ENCODE results near the gene URAD.

The URAD gene

GRCh38 chr13:27954406-27954851, 34.1 kb downstream of the URAD start:
- in situ Hi-C loops (cut with MboI; ENCODE audit: low sequenced_read_pairs, unreplicated experiment), result loop anchor here (25.0 kb wide), 1 partner anchor 992 kb away; no protein-coding TSS in a partner anchor
- TF ChIP-seq CTCF (IDR thresholded peaks at IDR 0.05; ENCODE audit: borderline replicate concordance, control extremely low read depth, extremely low read depth, insufficient read depth, missing control alignments), result peak; percentile 9

GRCh38 chr13:27953676-27954405, 34.7 kb downstream of the URAD start:
- in situ Hi-C loops (cut with MboI; ENCODE audit: low sequenced_read_pairs, unreplicated experiment), result loop anchor here (25.0 kb wide), 1 partner anchor 992 kb away; no protein-coding TSS in a partner anchor
- DNase-seq (ENCODE audit: low spot score), result peak; percentile 92
- TF ChIP-seq CTCF (IDR thresholded peaks at IDR 0.05; ENCODE audit: borderline replicate concordance, control extremely low read depth, extremely low read depth, insufficient read depth, missing control alignments), result peak; percentile 97

More at GRCh38 chr13:27954406-27954851, 34.1 kb downstream of the URAD start:
- DNase-seq (ENCODE audit: low spot score), result peak; percentile 41

GRCh38 chr13:27952876-27953675, 35.4 kb downstream of the URAD start:
- in situ Hi-C loops (cut with MboI; ENCODE audit: low sequenced_read_pairs, unreplicated experiment), result loop anchor here (25.0 kb wide), 1 partner anchor 991 kb away; no protein-coding TSS in a partner anchor
- DNase-seq (ENCODE audit: low spot score), result no peak
- no peak for TF ChIP-seq CTCF (IDR thresholded peaks at IDR 0.05; ENCODE audit: borderline replicate concordance, control extremely low read depth, extremely low read depth, insufficient read depth, missing control alignments)

GRCh38 chr13:27942972-27943371, 45.5 kb downstream of the URAD start:
- in situ Hi-C loops (cut with MboI; ENCODE audit: low sequenced_read_pairs, unreplicated experiment), result no loop called here
- DNase-seq (ENCODE audit: low spot score), result no peak
- TF ChIP-seq CTCF (IDR thresholded peaks at IDR 0.05; ENCODE audit: borderline replicate concordance, control extremely low read depth, extremely low read depth, insufficient read depth, missing control alignments), result no peak

- no peak for DNase-seq (ENCODE audit: low spot score)
- in situ Hi-C loops (cut with MboI; ENCODE audit: low sequenced_read_pairs, unreplicated experiment), result no loop called here
- no peak for TF ChIP-seq CTCF (IDR thresholded peaks at IDR 0.05; ENCODE audit: borderline replicate concordance, control extremely low read depth, extremely low read depth, insufficient read depth, missing control alignments)
Observed at GRCh38 chr13:27933580-27934328, 54.7 kb downstream of the URAD start.

- DNase-seq (ENCODE audit: low spot score), result no peak
- in situ Hi-C loops (cut with MboI; ENCODE audit: low sequenced_read_pairs, unreplicated experiment), result no loop called here
- TF ChIP-seq CTCF (IDR thresholded peaks at IDR 0.05; ENCODE audit: borderline replicate concordance, control extremely low read depth, extremely low read depth, insufficient read depth, missing control alignments), result no peak
Observed at GRCh38 chr13:27933118-27933517, 55.4 kb downstream of the URAD start.
